ENCODE data around the gene MACROH2A1. TPM values are rescaled to one million over a fixed set of nuclear protein-coding genes. Genes with fewer than 3 reads are reported as not detected.

MACROH2A1 gene
- total RNA-seq (2014; rRNA removed; shearing (Covaris generic)) = 301 and 334 TPM in 2 replicates

- peak; percentile 93 for DNase-seq (ENCODE audit: low read depth)
Observed at GRCh38 chr5:135398855-135399793, at the start of gene MACROH2A1. MACROH2A1 (minus strand) TSS chr5:135399231; CDS start chr5:135389093, 10,138 bp downstream.

DNA sequence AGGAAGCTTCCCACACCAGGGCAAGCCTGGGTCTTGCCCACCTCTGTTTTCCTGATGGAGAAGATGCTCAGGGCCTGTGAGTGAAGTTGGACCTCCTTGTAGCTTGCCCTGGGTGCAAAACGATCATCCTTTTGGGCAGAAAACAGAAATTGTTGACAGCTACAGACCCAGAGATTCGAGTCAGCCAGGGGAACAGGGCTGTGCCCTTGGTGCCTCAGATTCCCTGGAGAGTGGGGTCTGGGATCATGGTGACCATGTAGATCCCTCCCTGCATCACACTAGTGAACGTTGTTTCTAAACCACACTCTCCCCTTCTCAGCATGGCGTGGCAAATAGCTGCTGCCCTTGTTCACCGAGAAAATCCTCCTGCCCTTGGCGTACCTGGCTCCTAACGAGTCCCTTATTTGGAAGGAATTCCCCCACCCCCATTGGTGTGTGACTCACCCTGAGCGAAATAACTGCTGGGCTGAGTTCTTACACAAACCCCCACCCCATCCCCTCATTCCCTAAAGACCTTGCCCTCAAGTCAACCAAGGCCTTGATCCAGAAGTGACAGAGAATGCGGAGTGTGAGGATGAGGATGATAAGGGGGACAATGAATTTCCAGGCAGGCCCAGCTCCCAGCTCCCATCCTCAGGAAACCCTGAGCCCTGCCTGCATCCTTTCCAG is 49.2 kb upstream of the MACROH2A1 start:
- DNase-seq (ENCODE audit: low read depth) = peak; percentile 59

DNA sequence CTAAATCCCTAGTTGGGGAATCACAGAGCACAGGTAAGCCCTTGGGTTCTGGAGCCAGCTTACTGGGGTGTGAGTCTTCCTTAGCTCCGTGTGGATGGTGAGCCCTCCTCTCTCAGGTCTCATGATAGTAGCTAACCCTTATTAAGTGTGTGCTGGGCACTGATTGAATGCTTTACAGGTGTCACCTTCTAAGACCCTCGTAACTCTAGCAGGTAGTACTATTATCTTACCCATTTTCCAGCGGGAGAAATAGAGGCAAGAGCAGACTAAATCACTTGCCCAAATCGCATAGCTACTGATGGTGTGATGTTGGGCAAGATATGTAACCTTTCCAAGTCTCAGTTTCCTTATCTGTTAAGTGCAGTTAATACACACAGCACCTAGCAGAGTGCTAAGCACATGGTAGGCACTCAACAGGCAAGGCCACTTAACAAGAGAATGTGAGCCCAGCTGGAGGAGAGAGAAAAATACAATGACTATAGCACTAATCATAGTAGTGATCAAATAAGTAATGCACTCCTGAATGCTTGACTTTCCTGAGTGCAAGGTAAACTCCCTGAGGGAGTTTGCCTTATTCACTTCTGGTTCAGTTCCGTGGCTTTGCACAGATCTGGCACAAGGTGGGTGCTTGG is 48.4 kb upstream of the MACROH2A1 start, which contains the start of gene DCANP1:
Gene DCANP1 (minus strand): TSS at position 51 of the 632 bp plus-strand sequence. CDS start 240 bp downstream, outside the sequence.
- DNase-seq (ENCODE audit: low read depth) = no peak

DNA sequence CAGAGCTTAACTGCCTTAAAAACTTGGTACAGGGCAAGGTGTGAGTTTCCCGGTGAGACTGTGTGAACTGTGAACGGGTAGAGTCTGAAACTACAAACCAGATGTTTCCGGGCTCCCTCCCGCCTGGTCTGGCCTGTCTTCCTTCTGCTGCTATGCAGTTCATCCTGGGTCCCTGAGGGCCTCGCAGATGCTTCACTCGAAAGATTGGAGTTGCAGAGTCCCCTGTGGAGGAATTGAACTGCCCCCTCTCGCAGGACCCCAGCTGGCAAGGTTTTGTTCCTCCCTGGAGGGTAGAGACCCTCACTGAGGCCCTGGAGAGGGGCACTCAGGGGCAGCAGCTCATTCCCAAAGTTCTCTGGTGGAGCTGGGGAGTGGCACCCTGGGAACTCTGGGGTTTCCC is 47.6 kb upstream of the MACROH2A1 start:
- no peak for DNase-seq (ENCODE audit: low read depth)

DNA sequence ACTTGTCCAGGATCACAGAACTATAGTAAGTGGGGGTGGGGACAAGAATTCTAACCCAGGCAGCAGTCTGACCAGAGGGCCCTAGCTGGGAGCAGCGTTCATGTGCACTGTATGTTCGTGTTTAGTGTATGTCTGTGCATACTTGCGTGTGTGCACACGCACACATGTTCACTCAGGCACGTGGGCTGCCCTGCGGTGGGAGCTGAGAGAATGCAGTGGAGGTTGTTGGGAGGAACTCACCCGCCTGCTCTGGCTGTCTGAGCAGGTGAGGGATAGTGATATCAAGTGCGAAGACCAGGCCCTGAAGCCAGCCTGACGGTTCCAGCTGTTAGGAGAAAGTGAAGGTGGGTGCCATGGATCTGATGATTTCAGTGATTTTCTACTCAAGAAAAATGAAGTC is 47.2 kb upstream of the MACROH2A1 start:
- DNase-seq (ENCODE audit: low read depth) = no peak

GRCh38 chr5:135445306-135445985 is 46.4 kb upstream of the MACROH2A1 start:
- no peak for DNase-seq (ENCODE audit: low read depth)

GRCh38 chr5:135444881-135445280 is 45.9 kb upstream of the MACROH2A1 start:
- no peak for DNase-seq (ENCODE audit: low read depth)

DNA sequence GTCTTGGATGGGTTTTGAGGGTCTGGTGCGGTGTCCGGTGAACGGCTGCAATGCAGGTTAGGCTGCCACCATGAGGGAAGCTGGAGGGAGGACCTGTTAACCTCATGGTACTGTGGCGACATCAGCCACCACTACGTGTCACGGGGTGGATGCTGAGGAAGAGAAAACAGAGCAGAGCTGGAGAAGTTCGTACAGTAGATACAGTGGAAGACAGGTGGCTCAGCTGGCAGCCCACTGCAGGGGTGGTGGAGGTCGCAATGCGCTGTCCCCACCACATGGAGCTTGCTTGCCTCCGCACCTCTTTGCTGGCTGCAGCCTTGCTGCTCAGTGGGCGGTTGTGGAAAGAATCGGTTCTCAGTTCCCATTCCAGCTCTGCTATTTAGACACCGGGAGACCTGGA is 45.3 kb upstream of the MACROH2A1 start:
- no peak for DNase-seq (ENCODE audit: low read depth)

DNA sequence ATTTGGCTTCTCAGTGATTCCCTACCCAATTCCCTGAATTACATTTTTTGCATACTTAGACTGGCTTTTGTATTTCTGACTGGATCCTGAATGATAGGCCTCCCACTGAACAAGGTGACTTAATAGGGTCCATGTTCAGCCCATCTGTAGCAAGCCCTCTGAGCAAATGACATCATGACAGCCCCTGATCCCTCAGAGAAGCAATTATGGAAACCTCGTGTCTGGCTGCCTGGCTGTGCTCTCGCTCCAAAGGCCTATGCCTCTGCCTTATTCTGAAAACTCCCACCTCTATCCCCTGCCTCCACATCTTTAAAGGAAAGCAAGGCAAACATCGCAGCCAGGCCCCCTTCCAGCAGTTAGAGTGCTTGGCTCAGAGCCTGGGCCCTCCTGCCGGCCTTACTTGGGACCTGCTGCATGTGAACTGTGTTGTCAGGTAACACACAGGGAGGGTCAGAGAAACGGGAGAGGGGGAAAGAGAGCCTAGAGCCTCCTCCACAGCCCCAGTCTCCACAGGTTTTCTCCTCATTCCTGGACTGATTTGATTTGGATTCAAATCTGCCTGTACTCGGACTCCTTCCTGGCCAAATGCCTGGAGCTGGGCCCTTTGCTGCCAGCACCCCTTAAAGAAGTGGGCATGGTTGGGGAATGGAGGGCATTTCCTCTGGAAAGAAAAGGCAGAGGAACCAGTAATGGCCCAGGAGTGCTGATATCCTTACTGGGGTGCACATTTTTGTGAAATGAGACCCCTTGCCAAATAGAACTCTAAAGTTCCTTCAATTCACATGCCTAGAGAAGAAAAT is 44.3 kb upstream of the MACROH2A1 start:
- DNase-seq (ENCODE audit: low read depth) = no peak

DNA sequence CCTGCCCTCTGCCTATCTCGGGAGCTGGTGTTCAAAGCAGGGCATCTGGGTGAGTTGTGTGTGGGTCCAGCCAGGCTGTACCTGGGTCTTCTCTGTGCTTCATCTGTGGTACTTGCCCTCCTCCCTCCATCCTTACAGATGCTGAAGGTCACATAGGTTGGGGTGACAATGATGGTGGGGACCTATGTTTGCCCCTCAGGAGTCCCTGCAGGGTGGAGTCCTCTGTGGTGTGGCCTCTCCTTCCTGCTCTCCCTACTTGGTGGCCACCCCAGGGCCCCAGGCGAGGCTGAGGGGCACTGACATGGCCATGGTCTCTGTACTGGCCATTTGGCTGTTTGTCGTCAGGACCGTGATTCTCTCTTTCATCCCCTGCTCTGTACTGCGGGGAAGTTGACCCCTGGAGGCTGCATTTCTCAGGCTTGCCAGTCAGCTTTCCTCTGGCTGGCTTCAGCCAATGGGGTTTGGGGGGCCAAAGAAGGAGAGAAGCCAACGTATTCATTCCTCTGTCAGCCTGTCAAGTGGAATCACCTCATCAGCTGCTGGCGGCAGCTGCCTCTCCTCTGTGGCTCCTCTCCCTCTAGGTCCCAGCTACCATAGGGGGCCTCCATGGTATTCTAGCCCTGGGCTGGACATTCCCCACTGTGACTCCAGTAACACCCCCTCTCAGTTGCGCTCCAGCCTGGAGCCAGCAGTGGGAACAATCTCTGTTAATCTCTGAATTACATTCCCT is 43.6 kb upstream of the MACROH2A1 start:
- DNase-seq (ENCODE audit: low read depth) = no peak

DNA sequence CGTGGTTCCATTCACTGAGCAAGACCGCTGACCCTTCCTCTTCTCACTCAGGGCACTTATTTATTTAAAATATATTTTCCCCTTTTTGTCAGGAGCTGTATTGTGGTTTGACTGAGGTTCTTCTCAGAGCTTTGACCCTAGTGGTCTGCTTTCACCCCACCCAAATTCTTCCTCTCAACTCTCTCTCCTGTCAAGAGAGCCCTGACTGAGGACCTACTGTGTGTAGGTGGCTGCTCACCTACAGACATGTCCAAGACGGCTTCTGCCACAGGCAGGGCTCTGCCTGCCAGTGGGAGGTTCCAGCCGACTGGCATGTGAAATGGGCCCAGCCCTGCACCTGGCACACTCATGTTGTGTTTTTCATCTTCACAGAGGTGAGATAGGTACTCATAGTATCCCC is 42.9 kb upstream of the MACROH2A1 start:
- DNase-seq (ENCODE audit: low read depth) = no peak

- DNase-seq (ENCODE audit: low read depth) = no peak
Observed at GRCh38 chr5:135441350-135441831, 42.4 kb upstream of the MACROH2A1 start.

DNA sequence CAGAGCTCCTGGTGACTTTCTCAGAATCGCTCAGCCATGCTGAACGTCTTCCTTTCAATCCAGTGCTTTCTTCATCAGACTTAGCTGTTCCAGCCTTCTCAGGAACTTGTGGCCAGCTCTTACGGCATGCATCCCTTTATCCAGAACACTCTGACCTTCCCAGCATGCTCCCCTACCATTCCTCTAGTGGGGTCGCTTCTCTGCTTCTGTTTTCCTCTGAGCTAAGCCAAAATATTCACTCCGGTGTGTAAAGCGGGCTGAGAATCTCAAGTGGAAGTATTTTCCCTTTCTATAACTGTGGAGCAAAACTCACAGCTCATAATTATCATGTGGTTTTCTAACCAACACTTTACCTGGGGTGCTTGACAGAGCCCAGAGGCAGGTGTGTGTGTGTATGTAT is 41.9 kb upstream of the MACROH2A1 start:
- DNase-seq (ENCODE audit: low read depth) = no peak

DNA sequence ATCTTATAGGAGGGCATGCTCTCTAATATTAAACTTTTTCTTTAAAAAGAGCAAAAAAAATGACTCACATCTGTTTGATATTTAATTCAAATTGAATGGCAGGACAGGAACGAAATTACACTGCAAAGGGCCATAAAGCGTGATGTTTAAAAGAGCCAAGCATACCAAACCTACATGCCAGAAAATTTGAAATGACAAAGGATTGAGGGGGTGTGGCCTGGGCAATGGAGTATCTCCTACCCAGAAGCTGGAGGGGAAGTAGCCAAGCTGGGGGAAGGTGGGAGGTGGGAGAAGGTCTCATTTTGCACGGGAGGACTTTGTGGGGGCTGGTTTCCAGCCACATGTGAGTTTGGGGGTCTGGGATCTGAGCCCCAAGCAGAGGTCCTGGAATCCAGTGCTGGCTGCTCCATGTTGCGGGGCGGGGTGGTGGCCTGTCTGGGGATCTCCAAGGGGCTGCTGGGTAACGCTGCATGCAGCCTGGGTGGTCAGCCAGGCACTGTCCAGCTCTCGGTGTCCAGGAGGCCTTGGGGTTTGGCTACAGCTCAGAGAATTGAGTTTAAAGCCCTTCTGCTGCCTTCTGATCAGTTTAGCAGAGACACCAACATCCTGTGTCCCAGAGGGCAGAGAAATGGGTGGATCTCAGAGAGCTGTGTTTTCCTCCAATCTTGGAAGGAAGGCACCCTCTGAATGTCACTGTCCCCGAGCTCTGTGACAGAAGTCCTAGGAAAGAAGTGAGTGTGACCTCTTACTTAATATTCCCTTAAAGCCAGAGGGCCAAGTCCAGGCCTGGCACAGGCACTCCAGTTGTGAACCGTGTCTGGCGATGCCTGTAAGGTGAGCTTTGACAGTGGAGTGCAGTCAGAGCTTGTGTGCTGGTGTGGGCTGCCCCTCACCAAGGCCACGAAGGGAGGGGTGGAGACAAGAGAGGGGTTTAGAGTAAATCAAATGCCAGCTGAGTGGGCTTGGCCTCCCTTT is 40.5 kb upstream of the MACROH2A1 start:
- no peak for DNase-seq (ENCODE audit: low read depth)

DNA sequence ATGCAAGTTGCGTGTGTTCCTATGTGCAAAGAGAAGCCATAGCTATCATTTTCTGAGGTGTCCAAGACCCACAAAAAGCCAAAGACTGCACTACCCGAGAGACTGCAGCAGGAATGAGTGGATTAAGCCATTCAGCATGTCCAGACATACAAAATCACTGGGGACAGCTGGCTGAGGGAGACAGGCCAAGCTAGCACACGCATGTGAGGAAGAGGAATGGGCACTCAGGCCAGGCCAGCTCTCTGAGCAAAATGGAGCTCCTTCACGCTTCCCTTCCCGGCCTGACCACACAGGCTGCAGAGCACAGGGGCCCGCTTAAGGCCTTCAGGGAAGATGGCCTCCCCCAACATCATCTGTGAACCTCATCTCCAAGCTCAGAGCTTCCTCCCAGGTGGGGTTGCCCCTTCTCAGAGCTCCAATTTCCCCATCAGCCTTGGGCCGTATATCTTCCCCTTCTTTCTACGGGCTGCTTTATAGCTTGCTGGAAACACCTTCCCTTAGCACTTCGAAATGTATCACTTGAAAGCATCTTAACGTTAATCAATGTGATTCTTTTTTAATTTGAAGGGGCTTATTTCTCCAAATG is 39.7 kb upstream of the MACROH2A1 start:
- DNase-seq (ENCODE audit: low read depth) = peak; percentile 2

DNA sequence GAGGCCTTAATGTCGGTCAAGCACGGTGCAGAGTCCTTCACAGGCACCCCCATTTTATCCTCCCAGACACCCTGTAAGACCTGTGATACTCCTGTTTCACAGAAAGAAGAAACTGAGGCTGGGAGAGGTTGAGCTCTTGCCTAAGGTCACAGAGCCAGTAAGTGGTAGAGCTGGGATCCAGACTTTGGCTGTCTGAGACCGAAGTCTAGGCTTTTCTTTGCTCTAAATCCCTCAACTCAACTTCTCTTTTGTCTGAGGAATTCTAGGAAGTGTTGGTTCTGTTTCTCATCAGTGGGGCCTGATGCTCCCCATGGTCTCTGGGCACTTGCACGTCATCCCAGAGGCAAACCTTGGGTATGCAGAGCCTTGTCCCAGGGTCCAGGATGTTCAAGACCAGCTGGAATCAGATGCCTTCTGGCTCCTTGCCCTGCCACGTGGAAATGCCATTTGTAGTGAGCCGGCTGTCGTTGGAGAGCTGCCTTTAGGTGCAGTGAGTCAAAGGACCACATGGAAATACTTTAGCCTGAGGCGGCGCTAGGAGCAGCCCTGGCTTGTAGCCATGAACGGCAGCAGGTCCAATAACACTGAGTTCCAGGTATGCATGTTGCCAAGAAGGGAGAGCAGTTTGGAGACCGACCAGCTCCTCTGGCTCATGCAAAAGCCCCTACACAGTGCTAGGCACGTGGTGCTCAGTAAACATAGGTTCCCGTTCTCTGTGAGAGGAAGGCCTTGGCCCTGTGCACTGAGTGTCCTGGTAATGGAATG is 38.9 kb upstream of the MACROH2A1 start:
- peak; percentile 92 for DNase-seq (ENCODE audit: low read depth)

- peak; percentile 56 for DNase-seq (ENCODE audit: low read depth)
Observed at GRCh38 chr5:135437422-135437795, 38.4 kb upstream of the MACROH2A1 start.

DNA sequence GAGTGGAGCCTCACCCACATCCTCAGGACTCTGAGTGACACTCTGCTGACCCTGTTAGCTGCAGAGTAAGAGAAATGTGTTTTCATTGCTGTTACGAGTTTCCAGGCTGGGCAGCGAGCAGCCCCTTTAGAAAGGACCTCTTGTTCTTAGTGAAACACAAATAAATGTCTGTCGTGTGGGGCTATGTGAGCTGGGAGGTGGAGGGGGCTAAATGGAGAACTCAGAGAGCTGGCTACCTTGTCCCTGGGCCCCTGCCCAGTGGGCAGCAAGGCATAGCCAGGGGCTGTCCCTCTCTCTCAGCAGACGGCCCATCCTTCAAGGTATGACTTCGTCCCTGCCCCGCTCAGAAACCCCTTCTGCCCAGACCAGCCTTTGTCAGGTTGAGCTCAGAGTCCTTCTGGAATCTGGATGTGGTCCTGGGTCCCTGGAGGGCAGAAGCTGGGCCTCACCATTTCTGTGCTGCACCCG is 38.0 kb upstream of the MACROH2A1 start:
- no peak for DNase-seq (ENCODE audit: low read depth)

All from Daoy (cell line).